Activated CD8-positive, alpha-beta memory T cell treated with anti-CD3 and anti-CD28 coated beads for 24 hours (primary cell): ENCODE results near the gene NDST3.

ENCODE experiments used
- DNase-seq: peaks from one replicate; pipeline ENCODE4 v3.0.0-alpha.2; 2020

The NDST3 gene

GRCh38 chr4:118034053-118034785 lies at the start of gene NDST3:
TSS of gene NDST3 (plus strand) at chr4:118034486. CDS start at chr4:118053911, 19,425 bp downstream.
- DNase-seq: no peak

GRCh38 chr4:117986321-117986720 lies 48.0 kb upstream of the NDST3 start:
- no peak for DNase-seq

DNA sequence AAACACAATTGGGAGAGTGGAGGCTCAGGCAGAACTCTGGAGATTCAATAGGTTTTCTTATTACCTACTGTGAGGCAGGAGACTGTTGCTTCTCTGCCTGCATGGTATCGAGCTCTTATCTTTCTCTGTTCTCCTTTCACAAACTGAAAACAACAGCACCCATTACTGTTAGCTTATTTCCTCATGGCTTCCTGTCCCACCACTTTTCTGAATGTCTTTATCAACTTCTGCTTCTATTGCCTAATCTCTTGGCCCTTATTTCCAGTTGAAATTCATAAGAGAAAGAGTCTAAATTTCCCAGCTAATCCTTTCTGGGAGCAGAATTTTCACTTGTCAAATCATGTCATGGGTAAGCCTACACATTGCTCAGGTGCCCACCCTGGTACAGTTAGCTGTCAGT lies 46.8 kb upstream of the NDST3 start:
- no peak for DNase-seq

DNA sequence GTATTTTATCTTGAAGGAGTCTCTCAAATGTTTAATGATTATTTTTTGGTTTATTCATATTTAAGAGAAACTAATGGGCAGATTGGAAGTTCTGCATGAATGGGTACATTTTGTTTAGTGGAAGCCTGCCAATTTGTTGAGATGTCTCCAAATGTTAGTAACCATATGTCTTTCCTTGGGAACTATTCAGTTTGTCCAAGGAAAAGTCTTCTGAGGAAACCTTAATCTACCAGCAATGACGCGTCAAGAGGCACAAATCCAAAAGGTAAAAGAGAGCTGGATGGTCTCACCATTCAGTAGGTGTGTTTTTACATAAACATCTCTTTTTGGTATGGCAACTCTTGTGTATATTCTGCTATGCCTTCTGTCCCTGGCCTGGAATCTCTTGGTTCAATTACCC lies 37.4 kb upstream of the NDST3 start:
- DNase-seq: no peak

GRCh38 chr4:118004088-118004487 lies 30.2 kb upstream of the NDST3 start:
- no peak for DNase-seq

DNA sequence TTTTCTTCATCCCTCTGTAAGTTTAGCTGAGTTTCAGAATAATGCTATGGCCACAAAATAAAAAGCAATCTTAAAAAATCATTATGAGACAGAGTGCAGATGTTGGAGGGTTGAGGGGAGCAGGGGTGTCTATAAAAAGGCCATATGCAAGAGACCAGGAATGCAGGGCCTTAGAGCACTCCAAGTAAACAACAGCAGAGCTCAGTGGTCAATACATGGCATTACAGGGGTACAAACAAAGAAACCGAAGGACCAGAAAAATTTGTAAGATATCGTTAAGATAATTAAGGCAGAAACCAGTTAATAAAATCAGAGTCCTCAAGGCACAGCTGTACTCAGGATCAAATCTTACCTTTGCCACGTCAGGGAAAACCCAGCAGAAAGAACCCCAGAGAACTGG lies 28.4 kb upstream of the NDST3 start:
- DNase-seq: no peak

DNA sequence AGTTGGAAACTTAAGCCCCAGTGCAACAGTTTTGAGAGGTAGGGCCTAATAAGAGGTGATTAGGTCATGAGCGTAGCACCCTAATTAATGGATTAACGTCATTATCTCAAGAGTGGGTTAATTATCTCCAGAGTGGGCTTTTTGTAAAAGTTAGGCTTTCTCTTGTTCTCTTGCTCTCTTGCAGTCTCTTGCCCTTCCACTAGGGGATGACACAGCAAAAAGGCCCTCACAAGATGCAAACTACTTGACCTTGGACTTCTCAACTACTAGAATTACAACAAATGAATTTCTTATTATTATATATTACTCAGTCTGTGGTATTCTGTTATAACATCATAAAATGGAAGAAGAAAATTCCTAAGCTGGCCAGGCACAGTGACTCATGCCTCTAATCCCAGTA lies 22.1 kb upstream of the NDST3 start:
- DNase-seq: no peak

- no peak for DNase-seq
Measured at GRCh38 chr4:118014831-118015230, 19.5 kb upstream of the NDST3 start.

GRCh38 chr4:118018381-118019145 lies 15.7 kb upstream of the NDST3 start:
- DNase-seq: no peak

DNA sequence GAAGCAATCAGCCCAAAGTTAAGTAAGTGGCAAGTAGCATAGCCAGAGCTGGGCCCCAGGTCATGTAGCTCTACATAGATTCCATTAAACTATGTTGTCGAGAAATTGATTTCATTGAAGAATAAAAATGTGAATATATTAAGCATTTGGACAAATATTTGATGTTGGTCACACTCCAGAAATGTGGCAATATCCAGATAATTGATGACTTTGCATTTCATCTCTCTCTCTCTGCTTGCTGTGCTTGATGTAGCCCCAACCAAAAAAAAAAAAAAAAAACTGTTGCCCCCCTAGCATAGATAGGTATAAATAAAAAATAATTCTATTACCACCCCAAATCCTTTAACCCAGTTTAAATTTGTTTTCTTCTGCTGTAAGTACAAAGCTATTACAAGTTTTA lies 7.5 kb upstream of the NDST3 start:
- DNase-seq: no peak

- no peak for DNase-seq
Measured at GRCh38 chr4:118029224-118029623, 5.1 kb upstream of the NDST3 start.

DNA sequence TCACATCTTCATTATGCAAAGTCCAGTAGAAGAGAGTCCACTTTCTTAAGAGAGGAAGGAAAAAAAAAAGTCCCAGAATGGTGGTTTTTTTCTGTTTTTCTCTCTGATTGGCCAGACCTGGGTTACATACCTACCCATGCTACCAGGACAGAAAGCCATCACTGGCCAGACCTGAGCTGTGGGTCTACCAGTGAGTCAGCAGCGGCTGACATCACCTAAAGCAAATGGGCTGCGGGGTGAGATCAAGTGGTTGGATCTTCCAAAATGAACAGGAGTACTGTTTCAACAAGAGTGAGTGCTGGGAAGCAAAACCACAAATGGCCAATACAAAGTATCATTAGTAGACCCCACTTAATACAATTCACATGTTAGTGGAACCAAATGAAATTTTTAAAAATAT lies 1.6 kb upstream of the NDST3 start:
- no peak for DNase-seq

- no peak for DNase-seq
Measured at GRCh38 chr4:118033148-118034052, 886 bp upstream of the NDST3 start.

DNA sequence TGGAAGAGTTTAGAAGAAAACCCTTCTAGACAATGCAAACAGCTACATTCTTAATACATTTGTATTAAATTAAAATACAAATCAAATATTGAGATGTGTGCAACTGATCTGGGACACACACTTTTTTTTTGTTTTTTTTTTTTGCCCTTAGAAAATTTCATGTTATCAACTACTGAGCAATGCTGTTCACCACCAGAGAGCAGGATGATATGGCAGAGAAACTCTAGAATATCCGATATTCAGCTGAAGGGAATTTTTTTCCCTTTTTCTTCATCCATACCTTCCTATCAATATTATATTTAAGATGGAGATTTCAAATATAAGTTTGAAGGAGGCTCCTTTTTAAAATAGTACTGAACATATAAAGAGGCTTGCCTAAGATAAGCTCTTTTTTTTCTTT lies 1.0 kb downstream of the NDST3 start:
- DNase-seq: no peak

DNA sequence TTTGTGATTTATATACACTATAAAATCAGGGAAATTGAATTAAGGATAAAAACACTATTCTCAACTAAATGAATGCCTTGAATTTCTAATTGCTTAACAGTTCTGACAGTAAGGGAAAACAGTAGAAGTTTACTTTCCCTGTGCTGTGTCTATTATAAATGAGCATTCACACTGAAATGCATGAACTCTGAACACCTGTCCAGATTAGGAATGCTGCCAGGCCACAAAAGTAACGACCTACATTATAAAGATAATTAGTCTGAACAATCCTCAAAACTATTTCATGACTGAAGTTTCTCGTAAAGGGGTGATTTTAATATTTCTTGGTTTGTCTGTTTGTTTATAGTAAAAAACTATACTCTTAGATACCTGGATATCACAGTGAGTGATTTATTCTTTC lies 2.0 kb downstream of the NDST3 start:
- no peak for DNase-seq

DNA sequence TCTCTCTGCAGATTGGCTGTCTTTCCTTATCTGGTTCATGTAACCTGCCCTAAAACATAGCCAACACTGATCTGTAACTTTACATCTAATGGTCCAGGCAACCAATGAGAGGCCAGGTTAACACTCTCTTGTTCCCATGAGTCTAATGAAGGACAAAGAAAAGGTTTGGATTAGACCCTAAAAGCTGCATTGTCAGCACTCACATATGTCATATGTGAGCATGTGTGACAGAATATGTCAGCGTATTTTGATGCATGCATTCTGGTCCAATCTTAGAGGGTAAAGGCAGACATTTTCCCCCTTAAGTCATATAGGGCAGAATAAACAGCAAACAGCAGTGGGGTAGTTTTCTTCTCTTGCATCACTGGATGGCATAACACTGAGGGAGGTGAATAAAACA lies 3.7 kb downstream of the NDST3 start:
- DNase-seq: no peak

DNA sequence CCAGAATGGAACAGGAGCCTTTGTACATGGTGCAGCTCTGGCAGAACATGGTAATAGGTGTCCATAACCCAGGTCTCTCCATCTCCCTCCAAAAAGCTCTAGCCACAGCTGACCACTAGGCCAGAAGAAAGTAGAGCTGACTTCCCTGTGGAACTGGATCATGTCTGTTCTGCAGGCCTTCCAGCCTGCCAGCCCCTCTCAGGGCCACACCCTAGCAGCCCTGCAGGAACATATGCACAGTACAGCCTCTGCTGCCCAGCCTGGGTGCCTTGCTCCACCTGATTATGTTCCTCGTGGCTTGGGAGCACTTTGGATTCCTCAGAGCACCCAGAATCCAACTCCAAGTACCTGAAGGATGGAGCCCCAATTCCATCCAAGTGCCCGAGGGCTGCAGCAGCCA lies 12.0 kb downstream of the NDST3 start:
- DNase-seq: no peak

GRCh38 chr4:118047043-118047442 lies 12.8 kb downstream of the NDST3 start:
- no peak for DNase-seq

GRCh38 chr4:118058955-118059354 lies 24.7 kb downstream of the NDST3 start:
- no peak for DNase-seq

GRCh38 chr4:118059397-118059796 lies 25.1 kb downstream of the NDST3 start:
- DNase-seq: no peak

GRCh38 chr4:118076958-118077766 lies 42.9 kb downstream of the NDST3 start:
- DNase-seq: no peak

DNA sequence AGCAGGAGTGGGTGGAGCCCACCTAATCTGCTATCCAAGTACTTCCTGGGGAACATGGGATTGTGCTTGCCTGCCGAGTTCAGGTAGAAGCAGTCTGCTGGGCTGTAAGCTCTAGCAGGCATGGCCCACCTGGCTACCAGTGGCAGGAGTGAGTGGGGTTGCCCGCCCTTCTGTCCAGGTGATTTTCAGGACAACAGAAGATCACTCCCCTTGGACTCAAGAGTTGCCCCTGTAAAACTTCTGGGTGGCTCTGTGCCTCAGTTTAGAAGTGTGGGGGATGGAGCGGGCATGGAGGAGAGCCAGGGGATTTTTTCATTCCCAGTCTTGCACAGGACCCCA lies 43.5 kb downstream of the NDST3 start:
- DNase-seq: no peak

- no peak for DNase-seq
Measured at GRCh38 chr4:118081434-118081833, 47.1 kb downstream of the NDST3 start.
